Left ventricle myocardium inferior (tissue), 1 donor: ENCODE results near the gene NRAP. TPM values are rescaled to one million over a fixed set of nuclear protein-coding genes. Genes with fewer than 3 reads are reported as not detected.

Experiments
- DNase-seq: peaks from one replicate; pipeline ENCODE4 v3.0.0-alpha.2; 2020
- H3K27ac ChIP-seq: fragments of 200-600 bp; replicated peaks from 2 replicates; pipeline ENCODE4 v1.8.0; 2021
- H3K27me3 ChIP-seq: fragments of 200-600 bp; 2 replicates; pipeline ENCODE4 v1.8.0; 2021; ENCODE audit warnings: low read depth
- H3K36me3 ChIP-seq: fragments of 200-600 bp; 2 replicates; pipeline ENCODE4 v1.8.0; 2021
- H3K4me1 ChIP-seq: fragments of 200-600 bp; 2 replicates; pipeline ENCODE4 v1.8.0; 2021
- H3K4me3 ChIP-seq: fragments of 200-600 bp; 2 replicates; pipeline ENCODE4 v1.8.0; 2021; ENCODE audit warnings: mild to moderate bottlenecking, moderate library complexity
- H3K9me3 ChIP-seq: fragments of 200-600 bp; replicated peaks from 2 replicates; pipeline ENCODE4 v1.8.0; 2021
- CTCF ChIP-seq: fragments of 200-600 bp; IDR thresholded peaks from 2 replicates; pipeline ENCODE4 v1.8.0; 2021; ENCODE audit warnings: antibody characterized with exemption, mild to moderate bottlenecking, borderline replicate concordance
- intact Hi-C: fragments of 100-400 bp; cut with micrococcal nuclease; formaldehyde crosslinking; loops from one replicate; pipeline ENCODE4 v1.11.0; 2022
- long read RNA-seq: library from polyadenylated mRNA; unstranded; transcript quantifications from one replicate; pipeline ENCODE4 v2.0.0, GENCODE V29; 2021
- total RNA-seq: library from RNA; stranded (reverse); fragmentation: NEBNext Ultra II Directional; extraction: Animal tissue kit (Norgen Biotek cat#: 25700); gene quantifications from one replicate; pipeline ENCODE4 v1.2.1, GENCODE V29; 2021
- donor health status: DM: no; HTN: yes; CAD: no; lungs with severe emphysema.

The NRAP gene
- total RNA-seq, result 1,025 TPM
- long read RNA-seq, full-length matches to known transcripts, result 164 of 945 reads
- long read RNA-seq, partial matches to known transcripts, result 582 of 945 reads
- long read RNA-seq, other reads (novel, unspliced or antisense), result 199 of 945 reads

- Histone ChIP-seq H3K27ac (peak within 1 kb of the TSS; percentile 85), H3K36me3 (no peaks in the 10 kb centered on the region), H3K27me3 (no peaks in the 10 kb centered on the region), H3K9me3 (no peaks in the 10 kb centered on the region), H3K4me1 (peaks cover 14% of the 10 kb centered on the region), H3K4me3 (peak within 1 kb of the TSS; percentile 63)
- no peak for DNase-seq
- no peak for TF ChIP-seq CTCF
- intact Hi-C loops, result no loop called here
These were observed at the start of gene NRAP for GRCh38 chr10:113663908-113664307. NRAP (minus strand) TSS chr10:113664041; CDS start chr10:113663882, 159 bp downstream.

- no peak for TF ChIP-seq CTCF
These were observed 49.8 kb upstream of the NRAP start for GRCh38 chr10:113713640-113713982.

GRCh38 chr10:113712755-113713639, 49.2 kb upstream of the NRAP start:
- Histone ChIP-seq H3K27ac (no peak overlapping the region), H3K4me3 (no peak overlapping the region), H3K9me3 (no peaks in the 10 kb centered on the region), H3K36me3 (peaks cover 9% of the 10 kb centered on the region), H3K4me1 (peaks cover 36% of the 10 kb centered on the region), H3K27me3 (no peaks in the 10 kb centered on the region)
- no peak for TF ChIP-seq CTCF
- intact Hi-C loops, result no loop called here
- no peak for DNase-seq

More at GRCh38 chr10:113713640-113713982, 49.8 kb upstream of the NRAP start:
- intact Hi-C loops, result no loop called here
- Histone ChIP-seq H3K4me1 (peaks cover 33% of the 10 kb centered on the region), H3K27me3 (no peaks in the 10 kb centered on the region), H3K9me3 (no peaks in the 10 kb centered on the region), H3K36me3 (peaks cover 9% of the 10 kb centered on the region), H3K4me3 (no peak overlapping the region), H3K27ac (no peak overlapping the region)
- no peak for DNase-seq

- intact Hi-C loops, result no loop called here
- Histone ChIP-seq H3K9me3 (no peaks in the 10 kb centered on the region), H3K4me3 (no peak overlapping the region), H3K27ac (no peak overlapping the region), H3K4me1 (peaks cover 39% of the 10 kb centered on the region), H3K36me3 (peaks cover under 1% of the 10 kb centered on the region), H3K27me3 (no peaks in the 10 kb centered on the region)
- no peak for TF ChIP-seq CTCF
- DNase-seq, result no peak
These were observed 48.2 kb upstream of the NRAP start for GRCh38 chr10:113712024-113712423.

GRCh38 chr10:113711142-113711541, 47.3 kb upstream of the NRAP start:
- no peak for TF ChIP-seq CTCF
- H3K36me3 ChIP-seq, result no peaks in the 10 kb centered on the region
- H3K4me1 ChIP-seq, result peaks cover 47% of the 10 kb centered on the region
- H3K9me3 ChIP-seq, result no peaks in the 10 kb centered on the region
- no peak overlapping the region for H3K4me3 ChIP-seq
- DNase-seq, result no peak
- H3K27ac ChIP-seq, result no peak overlapping the region
- H3K27me3 ChIP-seq, result no peaks in the 10 kb centered on the region
- intact Hi-C loops, result no loop called here
